Measurements from ENCODE around the gene HOXA3. TPM values are rescaled to one million over a fixed set of nuclear protein-coding genes. Genes with fewer than 3 reads are reported as not detected.

The HOXA3 gene
- total and polyA plus RNA-seq, 4 donors, result 1.9 to 10.7 (median 6.3) TPM

DNA sequence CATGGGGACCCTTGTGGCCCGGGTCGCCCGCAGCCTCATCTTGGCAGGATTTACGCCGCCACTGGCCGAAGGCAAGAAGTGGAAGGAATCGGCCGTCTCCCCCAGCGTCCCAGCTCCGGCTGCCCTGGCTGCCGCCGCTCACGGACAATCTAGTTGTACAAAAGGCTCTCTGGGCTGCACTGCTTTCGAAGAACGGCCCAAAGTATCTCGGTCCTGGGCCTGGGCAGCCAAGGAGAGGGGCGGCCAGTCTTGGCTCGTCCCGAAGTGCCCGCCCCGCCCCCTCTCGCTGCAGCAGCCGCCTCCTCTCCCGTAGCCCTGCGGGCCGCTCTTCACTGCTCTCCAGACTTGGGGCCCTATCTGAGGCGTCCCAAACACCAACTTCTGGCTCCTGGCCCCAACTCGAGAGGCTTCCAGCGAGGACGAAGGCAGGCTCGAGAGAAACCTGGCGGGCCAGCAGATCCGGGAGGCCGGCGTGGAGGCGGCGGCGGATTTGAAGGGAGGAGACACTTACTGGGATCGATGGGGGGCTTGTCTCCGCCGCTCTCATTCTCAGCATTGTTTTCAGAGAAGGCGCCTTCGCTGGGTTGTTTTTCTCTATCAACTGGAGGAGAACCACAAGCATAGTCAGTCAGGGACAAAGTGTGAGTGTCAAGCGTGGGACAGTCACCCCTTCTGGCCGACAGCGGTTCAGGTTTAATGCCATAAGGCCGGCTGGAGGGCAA, 12.1 kb upstream of the HOXA3 start:
- TF ChIP-seq, protein P1, sequence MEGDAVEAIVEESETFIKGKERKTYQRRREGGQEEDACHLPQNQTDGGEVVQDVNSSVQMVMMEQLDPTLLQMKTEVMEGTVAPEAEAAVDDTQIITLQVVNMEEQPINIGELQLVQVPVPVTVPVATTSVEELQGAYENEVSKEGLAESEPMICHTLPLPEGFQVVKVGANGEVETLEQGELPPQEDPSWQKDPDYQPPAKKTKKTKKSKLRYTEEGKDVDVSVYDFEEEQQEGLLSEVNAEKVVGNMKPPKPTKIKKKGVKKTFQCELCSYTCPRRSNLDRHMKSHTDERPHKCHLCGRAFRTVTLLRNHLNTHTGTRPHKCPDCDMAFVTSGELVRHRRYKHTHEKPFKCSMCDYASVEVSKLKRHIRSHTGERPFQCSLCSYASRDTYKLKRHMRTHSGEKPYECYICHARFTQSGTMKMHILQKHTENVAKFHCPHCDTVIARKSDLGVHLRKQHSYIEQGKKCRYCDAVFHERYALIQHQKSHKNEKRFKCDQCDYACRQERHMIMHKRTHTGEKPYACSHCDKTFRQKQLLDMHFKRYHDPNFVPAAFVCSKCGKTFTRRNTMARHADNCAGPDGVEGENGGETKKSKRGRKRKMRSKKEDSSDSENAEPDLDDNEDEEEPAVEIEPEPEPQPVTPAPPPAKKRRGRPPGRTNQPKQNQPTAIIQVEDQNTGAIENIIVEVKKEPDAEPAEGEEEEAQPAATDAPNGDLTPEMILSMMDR (IDR thresholded peaks at IDR 0.05; ENCODE audit: control extremely low read depth, extremely low read depth), result no peak
- Histone ChIP-seq H3K4me1 (ENCODE audit: control insufficient read depth in 5 of 5, insufficient read depth in 5 of 5, low read length in 5 of 5) (peaks cover 0 to 21% (median 5%) of the 10 kb centered on the region in 5 donors), H3K4me3 (peak overlapping the region; percentile 36), H3K9me3 (ENCODE audit: control insufficient read depth in 4 of 4, insufficient read depth in 3 of 4, low read length in 3 of 4) (peaks cover 0 to 1% (median 0%) of the 10 kb centered on the region in 4 donors), H3K36me3 (ENCODE audit: control insufficient read depth in 4 of 4, insufficient read depth in 4 of 4, low read length in 4 of 4) (no peaks in the 10 kb centered on the region), H3K9ac (ENCODE audit: insufficient read depth in 1 of 2, low read length in 2 of 2) (no peak overlapping the region), H3K27ac (ENCODE audit: low read depth in 1 of 2, low read length in 1 of 2) (no peak overlapping the region), H3K27me3 (ENCODE audit: control insufficient read depth in 3 of 3, insufficient read depth in 3 of 3, low read length in 2 of 3) (peaks cover 3 to 93% (median 81%) of the 10 kb centered on the region in 3 donors)
- ATAC-seq (ENCODE audit: insufficient read depth, low FRiP score), result no peak
- peak in 2 of 3 donors; percentile 35 to 41 for DNase-seq
- 7 to 14% methylated on average over 47 of the region's 47 CpGs for WGBS, 2 donors

DNA sequence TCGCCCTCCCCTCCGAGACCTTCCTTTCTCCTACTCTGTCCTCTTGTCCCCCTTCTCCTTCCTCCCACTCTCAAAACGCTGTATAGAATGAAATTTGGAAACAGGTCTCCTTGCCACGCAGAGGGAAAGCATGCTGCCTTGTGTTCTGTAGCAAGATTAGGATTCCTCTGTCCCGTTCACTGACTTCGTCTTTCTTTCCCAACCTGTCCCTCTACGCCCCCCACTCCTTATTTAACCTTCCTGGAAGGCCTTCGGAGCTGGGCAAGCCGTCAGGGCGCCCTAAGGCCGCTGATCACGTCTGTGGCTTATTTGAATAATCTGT, 11.6 kb upstream of the HOXA3 start:
- no peak overlapping the region for H3K9ac ChIP-seq (ENCODE audit: insufficient read depth in 1 of 2, low read length in 2 of 2)
- no peaks in the 10 kb centered on the region for H3K36me3 ChIP-seq (ENCODE audit: control insufficient read depth in 4 of 4, insufficient read depth in 4 of 4, low read length in 4 of 4)
- ATAC-seq (ENCODE audit: insufficient read depth, low FRiP score) (no peak), DNase-seq (no peak)
- WGBS, 2 donors, result 30 to 40% methylated on average over 12 of the region's 12 CpGs
- H3K27me3 ChIP-seq (ENCODE audit: control insufficient read depth in 3 of 3, insufficient read depth in 3 of 3, low read length in 2 of 3), result peaks cover 3 to 95% (median 80%) of the 10 kb centered on the region in 3 donors
- no peak overlapping the region for H3K4me3 ChIP-seq
- no peak overlapping the region for H3K27ac ChIP-seq (ENCODE audit: low read depth in 1 of 2, low read length in 1 of 2)
- TF ChIP-seq, protein P1 (IDR thresholded peaks at IDR 0.05; ENCODE audit: control extremely low read depth, extremely low read depth), result no peak
- H3K4me1 ChIP-seq (ENCODE audit: control insufficient read depth in 5 of 5, insufficient read depth in 5 of 5, low read length in 5 of 5), result peaks cover 0 to 21% (median 3%) of the 10 kb centered on the region in 5 donors
- H3K9me3 ChIP-seq (ENCODE audit: control insufficient read depth in 4 of 4, insufficient read depth in 3 of 4, low read length in 3 of 4), result peaks cover 0 to 1% (median 0%) of the 10 kb centered on the region in 4 donors

DNA sequence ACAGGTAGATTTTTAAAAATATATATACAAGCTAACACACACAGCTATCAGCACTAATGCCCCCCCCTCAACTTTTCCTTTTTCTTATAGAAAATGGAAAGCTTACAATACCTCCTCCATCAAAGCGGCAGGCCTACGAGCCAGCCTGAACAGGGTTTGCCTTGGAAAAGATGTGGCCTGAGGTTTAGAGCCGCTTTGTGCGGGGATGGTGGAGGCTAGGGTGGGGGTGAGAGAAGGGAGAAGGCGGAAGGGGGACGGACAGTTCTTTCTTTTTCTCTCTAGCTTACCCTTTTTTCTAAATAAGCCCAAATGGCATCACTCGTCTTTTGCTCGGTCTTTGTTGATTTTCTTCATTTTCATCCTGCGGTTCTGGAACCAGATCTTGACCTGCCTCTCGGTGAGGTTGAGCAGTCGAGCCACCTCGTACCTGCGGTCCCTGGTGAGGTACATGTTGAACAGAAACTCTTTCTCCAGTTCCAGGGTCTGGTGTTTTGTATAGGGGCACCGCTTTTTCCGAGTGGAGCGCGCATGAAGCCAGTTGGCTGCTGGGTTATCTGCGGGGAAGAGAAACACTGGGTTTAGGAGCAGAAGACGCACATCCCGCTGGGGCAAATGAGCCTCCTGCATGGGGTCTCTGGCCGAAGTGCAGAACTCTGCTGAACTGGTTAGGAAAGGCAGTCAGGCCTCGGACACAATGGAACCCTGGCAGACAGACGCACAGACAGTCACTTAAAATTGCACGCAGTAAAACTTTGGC, 11.1 kb upstream of the HOXA3 start:
- TF ChIP-seq, protein P1 (IDR thresholded peaks at IDR 0.05; ENCODE audit: control extremely low read depth, extremely low read depth), result no peak
- ATAC-seq (ENCODE audit: insufficient read depth, low FRiP score) (no peak), DNase-seq (no peak)
- peaks cover 3 to 95% (median 81%) of the 10 kb centered on the region in 3 donors for H3K27me3 ChIP-seq (ENCODE audit: control insufficient read depth in 3 of 3, insufficient read depth in 3 of 3, low read length in 2 of 3)
- WGBS, 2 donors, result 30 to 56% methylated on average over 24 of the region's 24 CpGs
- H3K4me1 ChIP-seq (ENCODE audit: control insufficient read depth in 5 of 5, insufficient read depth in 5 of 5, low read length in 5 of 5), result peaks cover 0 to 21% (median 4%) of the 10 kb centered on the region in 5 donors
- H3K36me3 ChIP-seq (ENCODE audit: control insufficient read depth in 4 of 4, insufficient read depth in 4 of 4, low read length in 4 of 4), result no peaks in the 10 kb centered on the region
- peaks cover 0 to 1% (median 0%) of the 10 kb centered on the region in 4 donors for H3K9me3 ChIP-seq (ENCODE audit: control insufficient read depth in 4 of 4, insufficient read depth in 3 of 4, low read length in 3 of 4)
- H3K27ac ChIP-seq (ENCODE audit: low read depth in 1 of 2, low read length in 1 of 2), result no peak overlapping the region
- H3K9ac ChIP-seq (ENCODE audit: insufficient read depth in 1 of 2, low read length in 2 of 2), result peak overlapping the region in 1 of 2 donors; percentile 42
- no peak overlapping the region for H3K4me3 ChIP-seq

Data from lung (tissue), 12 donors.